NCI-H526 treated with DMSO at 0.1 percent for 48 hours (cell line): ENCODE results near the gene RBM20.
"Not testable (repeated sequence)": the region's sequence is repeated elsewhere in the genome, so short reads cannot be mapped to it uniquely, and the experiment has no call there.

Experiments used
- DNase-seq: peaks from one replicate; lab custom pipeline; 2025; lab: John Stamatoyannopoulos, UW

Gene RBM20

GRCh38 chr10:110679486-110680272 lies 35.5 kb downstream of the RBM20 start:
- DNase-seq: no peak

DNA sequence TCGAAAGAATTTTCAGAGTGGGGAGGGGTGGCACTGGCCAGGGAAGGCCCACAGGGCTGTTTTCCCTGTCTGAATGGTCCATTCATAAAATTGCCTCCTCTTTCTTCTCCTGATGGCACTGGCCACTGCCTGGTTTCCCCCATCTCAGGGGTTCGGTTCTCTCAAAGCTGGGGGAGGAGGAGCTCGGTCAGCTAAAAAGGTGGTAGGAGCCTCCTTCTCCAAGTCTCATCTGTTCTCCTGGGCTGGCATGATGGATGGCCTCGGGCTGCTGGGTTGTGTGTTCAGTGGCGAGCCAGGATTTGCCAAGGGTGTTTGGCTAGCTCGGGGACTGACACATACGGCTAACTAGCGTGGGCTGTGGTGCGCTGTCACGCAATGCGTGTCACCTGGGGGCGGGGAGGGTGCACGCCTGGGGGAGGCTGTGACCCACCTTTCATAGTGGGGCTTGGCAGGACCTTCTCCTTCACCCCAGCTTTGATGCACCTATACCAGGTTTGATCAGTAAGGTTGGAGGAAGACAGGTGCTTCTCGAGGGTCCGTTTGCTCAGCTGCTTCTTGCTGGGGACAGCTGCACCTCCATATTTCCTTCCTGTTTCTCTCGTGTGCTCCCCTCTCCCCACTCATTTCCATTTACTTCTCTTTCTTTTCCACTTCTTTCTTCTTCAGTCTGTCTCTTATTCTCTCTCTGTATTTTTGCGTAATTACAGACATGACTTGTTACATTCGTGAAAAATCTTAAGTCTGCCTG lies 36.3 kb downstream of the RBM20 start:
- DNase-seq: no peak

DNA sequence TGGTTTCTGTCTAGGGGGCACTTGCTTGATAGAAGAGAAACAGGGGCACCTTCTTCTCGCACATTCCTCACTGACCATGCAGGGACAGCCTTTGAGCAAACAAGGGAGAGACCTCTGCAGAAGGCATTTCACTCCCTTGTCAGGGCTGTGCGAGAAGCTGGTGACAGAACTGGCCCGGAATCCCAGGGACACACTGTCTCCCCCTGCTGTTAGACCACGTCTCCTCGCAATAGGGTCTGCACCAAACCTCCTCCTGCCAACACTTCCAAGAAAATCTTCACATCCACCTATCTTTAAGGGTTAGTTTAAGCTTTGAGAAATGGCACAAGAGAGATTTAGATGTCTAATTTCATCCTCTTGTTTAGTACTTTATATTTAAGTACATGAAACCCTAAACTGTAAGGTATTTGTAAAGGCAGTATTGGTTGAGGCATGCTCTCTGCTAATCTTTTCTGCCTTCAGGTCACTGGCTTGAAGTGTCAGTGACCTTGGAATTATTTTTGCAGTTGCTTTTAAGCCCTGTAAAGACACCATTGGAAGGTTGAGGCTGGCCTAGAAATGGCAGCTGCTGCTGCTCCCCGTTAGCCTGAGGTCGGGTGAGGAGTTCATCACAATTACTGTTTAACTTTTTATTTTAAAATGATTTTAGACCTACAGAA lies 37.0 kb downstream of the RBM20 start:
- no peak for DNase-seq

GRCh38 chr10:110682348-110682747 lies 38.2 kb downstream of the RBM20 start:
- no peak for DNase-seq

GRCh38 chr10:110684800-110685446 lies 40.8 kb downstream of the RBM20 start:
- DNase-seq: no peak

DNA sequence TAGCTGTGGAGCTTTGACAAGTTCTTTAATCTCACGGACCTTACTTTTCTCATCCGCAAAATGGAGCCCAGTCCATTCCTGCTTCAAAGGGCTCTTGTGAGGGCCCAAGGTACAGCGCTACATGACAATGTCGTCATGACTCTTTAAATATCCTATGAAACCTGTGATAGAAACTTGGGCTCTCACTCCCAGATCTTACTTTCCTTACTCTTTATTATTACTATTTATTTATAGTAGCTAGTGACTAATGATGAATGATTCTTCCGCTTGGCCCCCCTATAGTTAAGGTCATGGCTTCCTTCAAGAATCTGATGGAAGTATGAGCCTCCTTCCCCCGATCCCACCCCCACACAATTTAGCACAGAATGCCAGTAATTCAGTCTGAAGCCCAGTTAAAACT lies 41.9 kb downstream of the RBM20 start:
- DNase-seq: no peak

GRCh38 chr10:110686949-110687348 lies 42.8 kb downstream of the RBM20 start:
- no peak for DNase-seq

DNA sequence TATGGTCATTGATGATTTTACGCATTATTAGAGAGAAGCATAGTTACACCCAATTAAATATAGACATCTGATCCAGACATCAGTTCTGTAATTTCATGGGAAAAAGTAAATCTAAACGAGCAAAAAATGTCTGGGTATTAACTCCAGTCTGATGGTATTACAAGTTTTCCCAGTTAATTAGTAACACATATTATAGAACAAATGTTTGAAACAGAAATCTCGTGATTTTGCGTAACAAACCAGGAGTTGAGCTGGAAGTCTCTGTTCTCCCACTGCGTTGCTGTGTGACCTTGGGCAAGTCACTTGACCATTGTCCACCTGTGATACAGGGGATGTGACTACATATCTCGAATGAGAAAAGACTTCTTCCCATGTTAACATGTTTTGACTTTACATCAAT lies 43.3 kb downstream of the RBM20 start:
- DNase-seq: no peak

GRCh38 chr10:110691139-110691538 lies 47.0 kb downstream of the RBM20 start:
- DNase-seq: no peak

DNA sequence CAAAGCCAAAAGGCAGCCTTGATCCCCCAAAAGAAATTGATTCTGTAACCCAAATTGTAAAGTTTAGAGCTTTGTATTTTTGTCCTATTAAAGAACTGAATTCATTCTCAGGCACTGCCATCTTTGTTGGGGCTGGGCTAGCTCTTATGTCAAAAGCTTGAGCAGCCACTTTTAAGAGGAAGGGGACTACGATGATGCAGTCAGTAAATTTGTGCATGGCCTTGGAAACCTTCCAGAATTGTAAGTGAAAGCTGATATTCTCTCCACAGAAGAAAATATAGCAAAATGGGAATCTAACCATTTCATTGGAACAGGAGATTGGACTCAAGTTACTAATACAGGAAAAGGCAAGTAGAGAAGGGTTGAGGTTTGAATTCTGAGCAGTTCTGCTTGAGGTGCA lies 50.1 kb downstream of the RBM20 start:
- DNase-seq: no peak

DNA sequence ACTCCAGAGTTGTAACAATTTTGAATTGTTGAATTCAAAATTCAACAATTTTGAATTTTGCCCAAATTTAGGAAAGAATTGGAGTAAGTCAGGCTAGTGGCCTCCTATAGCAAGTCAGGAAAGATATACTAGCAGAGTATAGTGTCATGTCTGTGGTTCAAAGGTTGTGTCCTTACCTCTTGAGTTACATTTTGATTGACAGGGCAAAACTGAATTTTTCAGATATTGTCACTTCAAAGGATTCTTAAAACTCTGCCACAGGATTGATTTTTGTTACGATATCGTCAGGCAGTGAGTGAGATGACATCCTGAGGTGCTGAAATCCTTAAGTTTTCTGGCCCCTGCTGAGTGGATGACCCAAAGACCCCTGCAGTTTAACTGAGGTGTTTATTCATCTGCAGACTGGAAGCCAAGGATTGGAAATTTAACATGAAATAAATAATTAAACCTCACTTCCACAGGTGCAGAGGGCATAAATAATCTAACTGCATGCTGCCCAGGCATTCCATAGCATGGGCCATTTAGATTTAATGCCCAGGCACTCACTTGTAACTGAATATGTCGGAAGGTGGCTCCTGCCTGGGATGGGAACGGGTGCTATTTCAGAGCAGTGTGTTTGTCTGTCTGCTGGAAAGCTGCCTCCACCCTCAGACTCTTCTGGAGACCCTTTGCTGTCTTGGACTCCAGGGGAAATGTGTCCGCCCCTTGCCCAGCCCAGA lies 50.8 kb downstream of the RBM20 start:
- no peak for DNase-seq

- DNase-seq: no peak
Measured at GRCh38 chr10:110695539-110695886, 51.4 kb downstream of the RBM20 start.

GRCh38 chr10:110696436-110696835 lies 52.3 kb downstream of the RBM20 start:
- no peak for DNase-seq

- DNase-seq: no peak
Measured at GRCh38 chr10:110698340-110698739, 54.2 kb downstream of the RBM20 start.

DNA sequence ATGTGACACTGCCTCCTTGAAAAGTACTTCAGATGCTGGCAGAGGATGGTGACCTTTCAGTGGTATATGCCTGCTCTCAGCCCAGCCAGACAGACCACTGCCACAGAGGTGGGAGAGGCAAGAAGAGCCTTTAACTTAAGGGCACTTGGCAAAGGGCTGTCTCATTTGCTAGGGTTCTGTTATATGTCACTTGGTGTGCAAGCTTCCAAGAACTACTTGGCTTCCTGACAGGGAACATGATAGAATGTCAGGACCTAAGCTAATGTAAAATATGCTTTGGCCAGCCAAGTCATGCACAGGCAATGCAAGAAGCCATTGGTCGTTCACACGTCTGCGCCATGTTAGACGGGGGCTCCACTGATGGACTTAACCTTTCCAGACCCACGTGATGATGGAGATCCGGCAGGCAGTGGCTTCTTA lies 54.7 kb downstream of the RBM20 start:
- DNase-seq: no peak

GRCh38 chr10:110699859-110700468 lies 55.8 kb downstream of the RBM20 start:
- DNase-seq: no peak

- DNase-seq: no peak
Measured at GRCh38 chr10:110700947-110701616, 56.9 kb downstream of the RBM20 start.

GRCh38 chr10:110701617-110701971 lies 57.5 kb downstream of the RBM20 start:
- DNase-seq: no peak

DNA sequence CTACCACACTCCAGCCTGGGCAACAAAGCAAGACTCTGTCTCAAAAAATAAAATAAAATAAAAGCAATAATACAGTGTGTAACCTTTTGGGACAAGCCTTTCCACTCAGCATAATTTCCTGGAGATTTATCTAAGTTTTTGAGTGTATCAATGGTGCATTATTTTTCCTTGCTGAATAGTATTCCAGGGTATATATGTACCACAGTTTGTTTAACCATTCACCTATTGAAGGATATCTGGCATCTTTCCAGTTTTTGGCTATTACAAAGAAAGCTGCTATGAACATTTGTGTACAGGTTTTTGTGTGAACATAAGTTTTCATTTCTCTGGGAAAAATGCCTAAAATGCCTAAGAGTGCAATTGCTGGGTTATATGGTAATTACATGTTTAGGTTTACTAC lies 59.9 kb downstream of the RBM20 start:
- DNase-seq: no peak

GRCh38 chr10:110704906-110705476 lies 60.9 kb downstream of the RBM20 start:
- DNase-seq: no peak

- DNase-seq: not testable (repeated sequence)
Measured at GRCh38 chr10:110705596-110705995, 61.5 kb downstream of the RBM20 start.
